22Rv1 (cell line): ENCODE results near the gene ZNF423.

Experiments
- CTCF ChIP-seq: fragments of 450-650 bp; IDR thresholded peaks from 2 replicates; pipeline ENCODE4 v1.5.1; 2017; ENCODE audit warnings: mild to moderate bottlenecking
- ZFX ChIP-seq: fragments of 450-650 bp; IDR thresholded peaks from 2 replicates; pipeline ENCODE4 v1.6.1; 2017; ENCODE audit warnings: antibody characterized with exemption, borderline replicate concordance

- TF ChIP-seq CTCF (no peak), ZFX (no peak)
Observed at GRCh38 chr16:49540836-49541235, 315.1 kb downstream of the ZNF423 start.
